ENCODE measurements around the gene CLTC.

- TF ChIP-seq CTCF (IDR thresholded peaks at IDR 0.05; ENCODE audit: control extremely low read depth in 1 of 3, insufficient read depth in 1 of 3, low read depth in 1 of 3, low read length in 3 of 3), result no peak
- TF ChIP-seq RAD21 (IDR thresholded peaks at IDR 0.05 in 1 of 2, conservative IDR thresholded peaks at IDR 0.05 in 1 of 2; ENCODE audit: low read depth in 2 of 2, low read length in 2 of 2), result no peak
- TF ChIP-seq ATF2 (IDR thresholded peaks at IDR 0.05; ENCODE audit: low read length), result no peak
- TF ChIP-seq SUZ12 (IDR thresholded peaks at IDR 0.05; ENCODE audit: low read length), result no peak
- no peak for TF ChIP-seq JUN (IDR thresholded peaks at IDR 0.05; ENCODE audit: low read depth, low read length)
Observed at GRCh38 chr17:59719526-59719925, 99.8 kb downstream of the CLTC start.

Measured in H1 (cell line).